Stimulated activated effector memory CD8-positive, alpha-beta T cell treated with anti-CD3 and anti-CD28 coated beads, Interleukin-12 subunit alpha, Interleukin-12 subunit beta, amount 100 ng/mL, for 72 hours (primary cell): ENCODE data around the gene TBX5.

ENCODE experiments used
- ATAC-seq: fragments of 150-1000 bp; cut with Tn5 transposase; 2 replicates; pipeline ENCODE4 v1.10.0; 2021
- DNase-seq, 2 donors: peaks; one replicate each; pipeline ENCODE4 v3.0.0; 2021 to 2022; ENCODE audit warnings: low spot score in 2 of 2
- H3K27ac Mint-ChIP-seq: one replicate; pipeline ENCODE4 v1.8.0; 2022; ENCODE audit warnings: mild to moderate bottlenecking, mixed read lengths
- H3K36me3 Mint-ChIP-seq: one replicate; pipeline ENCODE4 v1.8.0; 2022; ENCODE audit warnings: mild to moderate bottlenecking, mixed read lengths
- H3K4me1 Mint-ChIP-seq: one replicate; pipeline ENCODE4 v1.8.0; 2022; ENCODE audit warnings: mixed read lengths
- H3K4me3 Mint-ChIP-seq: one replicate; pipeline ENCODE4 v1.8.0; 2022; ENCODE audit warnings: mild to moderate bottlenecking, mixed read lengths
- H3K9me3 Mint-ChIP-seq: one replicate; pipeline ENCODE4 v1.8.0; 2022; ENCODE audit warnings: mixed read lengths

The TBX5 gene

GRCh38 chr12:114341635-114342034 is 64.3 kb downstream of the TBX5 start:
- Mint-ChIP-seq H3K36me3 (no peaks in the 10 kb centered on the region), H3K4me3 (no peak overlapping the region), H3K9me3 (peaks cover 4% of the 10 kb centered on the region), H3K4me1 (no peaks in the 10 kb centered on the region), H3K27ac (no peak overlapping the region)
- no peak for ATAC-seq
- DNase-seq: no peak

- no peak for DNase-seq
- Mint-ChIP-seq H3K4me1 (no peaks in the 10 kb centered on the region), H3K9me3 (peaks cover 6% of the 10 kb centered on the region), H3K4me3 (no peak overlapping the region), H3K27ac (no peak overlapping the region), H3K36me3 (no peaks in the 10 kb centered on the region)
- no peak for ATAC-seq
Observed at GRCh38 chr12:114340231-114340630, 65.7 kb downstream of the TBX5 start.

- Mint-ChIP-seq H3K36me3 (no peaks in the 10 kb centered on the region), H3K27ac (no peak overlapping the region), H3K4me3 (no peak overlapping the region), H3K9me3 (peaks cover 6% of the 10 kb centered on the region), H3K4me1 (no peaks in the 10 kb centered on the region)
- ATAC-seq: no peak
- DNase-seq: no peak
Observed at GRCh38 chr12:114339626-114340025, 66.3 kb downstream of the TBX5 start.

GRCh38 chr12:114335607-114336006 is 70.3 kb downstream of the TBX5 start:
- Mint-ChIP-seq H3K36me3 (no peaks in the 10 kb centered on the region), H3K4me3 (no peak overlapping the region), H3K27ac (no peak overlapping the region), H3K9me3 (peaks cover 14% of the 10 kb centered on the region), H3K4me1 (no peaks in the 10 kb centered on the region)
- no peak for ATAC-seq
- DNase-seq: no peak

- Mint-ChIP-seq H3K4me1 (no peaks in the 10 kb centered on the region), H3K36me3 (no peaks in the 10 kb centered on the region), H3K9me3 (peaks cover 14% of the 10 kb centered on the region), H3K4me3 (no peak overlapping the region), H3K27ac (no peak overlapping the region)
- ATAC-seq (no peak), DNase-seq (no peak)
Observed at GRCh38 chr12:114334395-114334794, 71.5 kb downstream of the TBX5 start.

- Mint-ChIP-seq H3K4me1 (no peaks in the 10 kb centered on the region), H3K27ac (no peak overlapping the region), H3K9me3 (peaks cover 5% of the 10 kb centered on the region), H3K36me3 (no peaks in the 10 kb centered on the region), H3K4me3 (no peak overlapping the region)
- ATAC-seq (no peak), DNase-seq (no peak)
Observed at GRCh38 chr12:114328292-114328691, 77.7 kb downstream of the TBX5 start.

GRCh38 chr12:114327765-114328164 is 78.2 kb downstream of the TBX5 start:
- DNase-seq (no peak), ATAC-seq (no peak)
- no peak overlapping the region for H3K27ac Mint-ChIP-seq
- H3K9me3 Mint-ChIP-seq: peaks cover 5% of the 10 kb centered on the region
- H3K4me1 Mint-ChIP-seq: no peaks in the 10 kb centered on the region
- H3K36me3 Mint-ChIP-seq: no peaks in the 10 kb centered on the region
- no peak overlapping the region for H3K4me3 Mint-ChIP-seq

- no peak for DNase-seq
- Mint-ChIP-seq H3K36me3 (no peaks in the 10 kb centered on the region), H3K27ac (no peak overlapping the region), H3K4me1 (no peaks in the 10 kb centered on the region), H3K4me3 (no peak overlapping the region), H3K9me3 (peaks cover 5% of the 10 kb centered on the region)
- no peak for ATAC-seq
Observed at GRCh38 chr12:114321524-114321923, 84.4 kb downstream of the TBX5 start.

GRCh38 chr12:114320968-114321367 is 85.0 kb downstream of the TBX5 start:
- Mint-ChIP-seq H3K4me3 (no peak overlapping the region), H3K27ac (no peak overlapping the region), H3K9me3 (peaks cover 5% of the 10 kb centered on the region), H3K36me3 (no peaks in the 10 kb centered on the region), H3K4me1 (no peaks in the 10 kb centered on the region)
- ATAC-seq (no peak), DNase-seq (no peak)

GRCh38 chr12:114320101-114320500 is 85.8 kb downstream of the TBX5 start:
- Mint-ChIP-seq H3K36me3 (no peaks in the 10 kb centered on the region), H3K27ac (no peak overlapping the region), H3K4me3 (no peak overlapping the region), H3K9me3 (peaks cover 5% of the 10 kb centered on the region), H3K4me1 (no peaks in the 10 kb centered on the region)
- ATAC-seq (no peak), DNase-seq (no peak)

GRCh38 chr12:114319422-114319821 is 86.5 kb downstream of the TBX5 start:
- no peak for ATAC-seq
- no peaks in the 10 kb centered on the region for H3K36me3 Mint-ChIP-seq
- no peak overlapping the region for H3K27ac Mint-ChIP-seq
- DNase-seq: no peak
- no peaks in the 10 kb centered on the region for H3K4me1 Mint-ChIP-seq
- no peak overlapping the region for H3K4me3 Mint-ChIP-seq
- peaks cover 5% of the 10 kb centered on the region for H3K9me3 Mint-ChIP-seq

- no peaks in the 10 kb centered on the region for H3K4me1 Mint-ChIP-seq
- no peaks in the 10 kb centered on the region for H3K36me3 Mint-ChIP-seq
- H3K4me3 Mint-ChIP-seq: no peak overlapping the region
- peaks cover 5% of the 10 kb centered on the region for H3K9me3 Mint-ChIP-seq
- ATAC-seq (no peak), DNase-seq (no peak)
- H3K27ac Mint-ChIP-seq: no peak overlapping the region
Observed at GRCh38 chr12:114318984-114319383, 87.0 kb downstream of the TBX5 start.

GRCh38 chr12:114316076-114316475 is 89.9 kb downstream of the TBX5 start:
- H3K27ac Mint-ChIP-seq: no peak overlapping the region
- no peak overlapping the region for H3K4me3 Mint-ChIP-seq
- no peaks in the 10 kb centered on the region for H3K36me3 Mint-ChIP-seq
- DNase-seq: no peak
- no peak for ATAC-seq
- no peaks in the 10 kb centered on the region for H3K4me1 Mint-ChIP-seq
- peaks cover 5% of the 10 kb centered on the region for H3K9me3 Mint-ChIP-seq

- Mint-ChIP-seq H3K36me3 (no peaks in the 10 kb centered on the region), H3K4me3 (no peak overlapping the region), H3K4me1 (no peaks in the 10 kb centered on the region), H3K27ac (no peak overlapping the region), H3K9me3 (peaks cover 5% of the 10 kb centered on the region)
- DNase-seq: no peak
- ATAC-seq: no peak
Observed at GRCh38 chr12:114314974-114315720, 90.8 kb downstream of the TBX5 start.

GRCh38 chr12:114314403-114314802 is 91.5 kb downstream of the TBX5 start:
- H3K4me3 Mint-ChIP-seq: no peak overlapping the region
- no peak for ATAC-seq
- no peaks in the 10 kb centered on the region for H3K4me1 Mint-ChIP-seq
- H3K27ac Mint-ChIP-seq: no peak overlapping the region
- H3K36me3 Mint-ChIP-seq: no peaks in the 10 kb centered on the region
- no peak for DNase-seq
- H3K9me3 Mint-ChIP-seq: peaks cover 2% of the 10 kb centered on the region

GRCh38 chr12:114313910-114314309 is 92.0 kb downstream of the TBX5 start:
- Mint-ChIP-seq H3K4me1 (no peaks in the 10 kb centered on the region), H3K27ac (no peak overlapping the region), H3K9me3 (peaks cover 2% of the 10 kb centered on the region), H3K4me3 (no peak overlapping the region), H3K36me3 (no peaks in the 10 kb centered on the region)
- ATAC-seq: no peak
- DNase-seq: no peak

GRCh38 chr12:114311974-114312373 is 94.0 kb downstream of the TBX5 start:
- ATAC-seq (no peak), DNase-seq (no peak)
- Mint-ChIP-seq H3K27ac (no peak overlapping the region), H3K4me3 (no peak overlapping the region), H3K4me1 (no peaks in the 10 kb centered on the region), H3K36me3 (no peaks in the 10 kb centered on the region), H3K9me3 (peaks cover 3% of the 10 kb centered on the region)
